B cell (primary cell): Measurements from ENCODE around the gene DOCK3.

Source experiments
- CTCF ChIP-seq: fragments of 200-600 bp; IDR thresholded peaks from one replicate; pipeline ENCODE4 v1.8.0; 2022; ENCODE audit warnings: antibody characterized with exemption, mild to moderate bottlenecking
- EZH2 ChIP-seq: IDR thresholded peaks from 2 replicates; pipeline ENCODE4 v1.6.1; 2012; ENCODE audit warnings: borderline replicate concordance, low read depth, mild to moderate bottlenecking, moderate library complexity, low read length; ENCODE audit not compliant: insufficient read depth, poor library complexity, severe bottlenecking

- TF ChIP-seq CTCF: no peak
- TF ChIP-seq EZH2: no peak
These were observed 684.3 kb downstream of the DOCK3 start for GRCh38 chr3:51358981-51359380.
